IPS-15b (cell line): ENCODE results near the gene CYYR1.

Source experiments
- H3K27me3 ChIP-seq: one replicate; pipeline ENCODE4 v1.6.1; 2013; ENCODE audit warnings: low read length; ENCODE audit not compliant: control insufficient read depth, insufficient read depth
- H3K36me3 ChIP-seq: one replicate; pipeline ENCODE4 v1.6.1; 2013; ENCODE audit warnings: low read length; ENCODE audit not compliant: control insufficient read depth, insufficient read depth
- H3K4me1 ChIP-seq: one replicate; pipeline ENCODE4 v1.6.1; 2013; ENCODE audit warnings: mild to moderate bottlenecking, low read length; ENCODE audit not compliant: control insufficient read depth, insufficient read depth
- H3K4me3 ChIP-seq: one replicate; pipeline ENCODE4 v1.5.1; 2013; ENCODE audit warnings: low read depth, low read length
- H3K9ac ChIP-seq: one replicate; pipeline ENCODE4 v1.6.1; 2013; ENCODE audit warnings: low read depth, mild to moderate bottlenecking, low read length
- H3K9me3 ChIP-seq: one replicate; pipeline ENCODE4 v1.6.1; 2013; ENCODE audit warnings: mild to moderate bottlenecking, low read length; ENCODE audit not compliant: control insufficient read depth, insufficient read depth

CYYR1 gene

GRCh38 chr21:26449161-26449560, 123.9 kb downstream of the CYYR1 start:
- Histone ChIP-seq H3K4me3 (no peak overlapping the region), H3K36me3 (no peaks in the 10 kb centered on the region), H3K9me3 (no peaks in the 10 kb centered on the region), H3K9ac (no peak overlapping the region), H3K4me1 (no peaks in the 10 kb centered on the region), H3K27me3 (no peaks in the 10 kb centered on the region)

- H3K4me1 ChIP-seq = no peaks in the 10 kb centered on the region
- H3K27me3 ChIP-seq = no peaks in the 10 kb centered on the region
- no peaks in the 10 kb centered on the region for H3K9me3 ChIP-seq
- H3K9ac ChIP-seq = no peak overlapping the region
- no peaks in the 10 kb centered on the region for H3K36me3 ChIP-seq
- H3K4me3 ChIP-seq = no peak overlapping the region
These were observed 124.3 kb downstream of the CYYR1 start for GRCh38 chr21:26448751-26449150.

GRCh38 chr21:26447932-26448475, 125.1 kb downstream of the CYYR1 start:
- no peak overlapping the region for H3K9ac ChIP-seq
- no peaks in the 10 kb centered on the region for H3K36me3 ChIP-seq
- H3K4me1 ChIP-seq = no peaks in the 10 kb centered on the region
- H3K4me3 ChIP-seq = no peak overlapping the region
- no peaks in the 10 kb centered on the region for H3K27me3 ChIP-seq
- no peaks in the 10 kb centered on the region for H3K9me3 ChIP-seq

DNA sequence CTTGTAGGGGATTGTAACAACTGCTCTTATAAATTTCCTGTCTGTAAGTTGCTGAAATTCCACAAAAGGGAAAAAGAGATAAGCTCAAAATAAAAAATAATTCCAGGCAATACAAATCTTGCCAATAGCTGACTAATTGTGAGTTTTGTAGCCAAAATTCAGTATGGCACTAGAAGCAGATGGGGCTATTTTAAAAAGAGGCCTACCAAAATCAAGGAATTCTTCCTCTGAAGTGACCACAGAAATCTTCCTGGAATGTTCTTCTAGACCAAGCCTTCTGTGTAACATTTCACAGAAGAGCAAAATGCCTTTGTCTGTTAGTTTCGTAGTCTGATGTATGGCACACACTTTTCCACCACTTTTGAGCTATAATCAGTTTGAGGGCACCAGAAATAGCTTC, 127.6 kb downstream of the CYYR1 start:
- Histone ChIP-seq H3K9me3 (no peaks in the 10 kb centered on the region), H3K9ac (no peak overlapping the region), H3K4me1 (no peaks in the 10 kb centered on the region), H3K27me3 (no peaks in the 10 kb centered on the region), H3K4me3 (no peak overlapping the region), H3K36me3 (no peaks in the 10 kb centered on the region)

DNA sequence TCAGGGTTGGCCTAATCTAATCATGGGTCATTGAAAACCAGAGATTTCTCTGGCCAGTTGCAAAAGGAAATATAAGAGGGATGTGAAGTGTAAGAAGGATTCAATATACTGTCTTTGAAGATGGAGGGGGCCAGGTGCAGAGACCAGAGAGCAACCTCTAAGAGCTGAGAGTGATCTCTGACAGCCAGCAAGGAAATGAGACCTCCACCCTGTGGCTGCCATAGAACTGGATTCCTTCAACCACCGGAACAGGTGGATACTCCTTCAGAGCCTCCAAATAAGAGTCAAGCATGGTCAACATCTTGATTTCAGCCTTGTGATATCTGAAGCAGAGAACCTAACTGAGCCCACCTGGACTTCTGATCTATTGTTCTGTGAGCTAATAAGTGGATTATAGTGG, 128.4 kb downstream of the CYYR1 start:
- Histone ChIP-seq H3K27me3 (no peaks in the 10 kb centered on the region), H3K36me3 (no peaks in the 10 kb centered on the region), H3K9me3 (no peaks in the 10 kb centered on the region), H3K4me3 (no peak overlapping the region), H3K4me1 (no peaks in the 10 kb centered on the region), H3K9ac (no peak overlapping the region)

GRCh38 chr21:26443867-26444266, 129.2 kb downstream of the CYYR1 start:
- no peaks in the 10 kb centered on the region for H3K36me3 ChIP-seq
- no peaks in the 10 kb centered on the region for H3K27me3 ChIP-seq
- no peak overlapping the region for H3K9ac ChIP-seq
- H3K9me3 ChIP-seq = no peaks in the 10 kb centered on the region
- H3K4me3 ChIP-seq = no peak overlapping the region
- H3K4me1 ChIP-seq = no peaks in the 10 kb centered on the region

DNA sequence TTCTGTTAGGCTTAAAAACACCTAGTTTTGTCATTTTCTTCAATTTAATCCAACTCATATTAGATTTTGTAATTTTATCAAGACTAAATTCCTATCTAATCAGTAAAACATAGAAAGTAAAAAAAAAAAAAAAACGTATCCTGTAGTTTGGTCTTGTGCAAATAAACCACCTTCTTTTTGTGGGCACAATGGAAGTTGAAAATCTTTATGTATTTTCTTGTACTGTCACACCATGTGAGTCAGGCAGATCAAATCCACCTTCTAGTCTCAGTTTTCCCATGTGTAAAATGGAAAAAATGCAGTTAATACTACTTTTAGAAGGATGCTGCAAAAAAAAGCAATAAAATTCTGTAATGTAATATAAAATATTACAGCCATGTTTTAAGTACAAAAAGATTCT, 129.8 kb downstream of the CYYR1 start:
- Histone ChIP-seq H3K9me3 (no peaks in the 10 kb centered on the region), H3K4me3 (no peak overlapping the region), H3K27me3 (no peaks in the 10 kb centered on the region)

DNA sequence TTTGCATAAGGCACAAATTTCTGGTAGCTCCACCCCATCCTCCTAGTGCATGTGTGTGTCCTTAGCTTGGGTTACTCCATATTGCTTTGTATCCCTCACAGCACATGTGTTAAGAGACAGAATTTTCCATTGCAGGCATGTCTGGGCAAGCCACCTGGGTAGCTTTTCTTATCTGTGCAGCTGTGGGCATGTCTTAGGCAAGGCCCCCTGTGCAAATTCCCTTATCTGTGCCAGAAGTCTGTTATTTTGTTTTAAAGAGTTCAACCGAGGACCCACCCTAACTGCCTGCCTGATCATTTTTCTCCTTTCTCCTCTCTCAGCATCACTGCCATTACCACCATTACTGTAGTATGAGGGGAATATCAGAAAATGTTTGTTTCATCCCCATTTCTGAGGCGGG, 131.9 kb downstream of the CYYR1 start:
- Histone ChIP-seq H3K4me1 (no peaks in the 10 kb centered on the region), H3K9me3 (no peaks in the 10 kb centered on the region), H3K36me3 (no peaks in the 10 kb centered on the region), H3K9ac (no peak overlapping the region), H3K4me3 (no peak overlapping the region), H3K27me3 (no peaks in the 10 kb centered on the region)

More for the DNA sequence above, 129.8 kb downstream of the CYYR1 start:
- Histone ChIP-seq H3K9ac (no peak overlapping the region), H3K36me3 (no peaks in the 10 kb centered on the region), H3K4me1 (no peaks in the 10 kb centered on the region)

GRCh38 chr21:26438976-26439375, 134.1 kb downstream of the CYYR1 start:
- Histone ChIP-seq H3K27me3 (no peaks in the 10 kb centered on the region), H3K4me3 (no peak overlapping the region), H3K9ac (no peak overlapping the region), H3K36me3 (no peaks in the 10 kb centered on the region), H3K9me3 (no peaks in the 10 kb centered on the region), H3K4me1 (no peaks in the 10 kb centered on the region)

- Histone ChIP-seq H3K4me3 (no peak overlapping the region), H3K9ac (no peak overlapping the region), H3K4me1 (no peaks in the 10 kb centered on the region), H3K9me3 (no peaks in the 10 kb centered on the region), H3K27me3 (no peaks in the 10 kb centered on the region), H3K36me3 (no peaks in the 10 kb centered on the region)
These were observed 135.6 kb downstream of the CYYR1 start for GRCh38 chr21:26437326-26438009.

DNA sequence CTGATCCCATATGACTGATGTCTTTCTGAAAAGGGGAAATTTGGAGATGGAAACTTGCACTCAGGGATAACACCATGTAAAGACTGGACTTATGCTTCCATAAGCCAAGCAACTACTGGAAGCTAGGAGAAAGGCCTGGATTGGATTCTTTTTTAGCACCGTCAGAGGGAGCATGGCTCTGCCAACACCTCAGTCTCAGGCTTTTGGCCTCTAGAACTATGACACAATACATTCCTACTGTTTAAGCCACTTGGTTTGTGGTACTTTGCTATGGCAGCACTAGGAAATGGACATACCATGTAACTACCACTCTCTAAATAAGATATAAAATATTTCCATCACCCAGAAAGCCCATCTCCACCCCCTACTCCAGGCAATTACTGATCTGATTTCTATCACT, 139.7 kb downstream of the CYYR1 start:
- H3K4me1 ChIP-seq = no peaks in the 10 kb centered on the region
- no peaks in the 10 kb centered on the region for H3K9me3 ChIP-seq
- no peak overlapping the region for H3K9ac ChIP-seq
- no peaks in the 10 kb centered on the region for H3K27me3 ChIP-seq
- H3K4me3 ChIP-seq = no peak overlapping the region
- no peaks in the 10 kb centered on the region for H3K36me3 ChIP-seq

DNA sequence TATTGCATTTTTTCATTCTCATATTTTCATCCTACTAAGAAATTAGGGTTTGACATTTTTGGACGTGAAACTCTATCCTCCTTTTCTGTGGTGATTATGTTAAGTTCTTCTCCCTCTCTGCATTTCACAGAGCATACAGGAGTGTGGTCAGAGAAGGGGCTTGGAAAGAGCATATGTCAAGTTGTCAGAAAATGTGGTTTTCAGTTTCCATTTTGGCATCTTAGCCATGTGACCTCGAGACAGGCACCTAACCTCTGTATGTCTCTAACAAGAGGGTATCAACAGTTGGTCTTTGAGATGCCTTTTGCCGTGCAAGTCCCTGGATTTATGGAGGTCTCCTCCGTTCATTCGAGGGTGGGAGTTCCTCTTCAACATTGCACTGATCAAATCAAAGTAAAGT, 140.7 kb downstream of the CYYR1 start:
- Histone ChIP-seq H3K4me1 (no peaks in the 10 kb centered on the region), H3K4me3 (no peak overlapping the region), H3K36me3 (no peaks in the 10 kb centered on the region), H3K27me3 (no peaks in the 10 kb centered on the region), H3K9ac (no peak overlapping the region), H3K9me3 (no peaks in the 10 kb centered on the region)
